Kidney epithelial cell (primary cell): ENCODE results near the gene ST8SIA4. TPM values are rescaled to one million over a fixed set of nuclear protein-coding genes. Genes with fewer than 3 reads are reported as not detected.

Experiments
- DNase-seq: peaks from one replicate; pipeline ENCODE4 v3.0.0-alpha.2; 2010; ENCODE audit warnings: low read depth
- H3K27me3 ChIP-seq: 2 replicates; pipeline ENCODE4 v1.6.0; 2011; ENCODE audit warnings: low read length; ENCODE audit not compliant: control insufficient read depth, insufficient read depth
- H3K36me3 ChIP-seq: 2 replicates; pipeline ENCODE4 v1.5.1; 2011; ENCODE audit warnings: low read length; ENCODE audit not compliant: control insufficient read depth, insufficient read depth
- H3K4me3 ChIP-seq: 2 replicates; pipeline ENCODE4 v1.5.1; 2011; ENCODE audit warnings: low read depth, mild to moderate bottlenecking, control low read depth, low read length
- CTCF ChIP-seq: IDR thresholded peaks from 2 replicates; pipeline ENCODE4 v1.5.1; 2011; ENCODE audit warnings: mild to moderate bottlenecking, moderate library complexity, low read length, control low read depth, inconsistent platforms; ENCODE audit not compliant: insufficient read depth, poor library complexity, severe bottlenecking
- total RNA-seq: library from RNA; depleted of rRNA; stranded (reverse); fragments of >200 nt; gene quantifications from 2 replicates; pipeline ENCODE4 v1.2.3, GENCODE V29; 2015

The ST8SIA4 gene
- total RNA-seq, 1 donor from 2014 or later: 2.3 TPM

GRCh38 chr5:100861148-100861547 is 41.9 kb downstream of the ST8SIA4 start:
- DNase-seq: no peak
- TF ChIP-seq CTCF: no peak
- Histone ChIP-seq H3K36me3 (no peaks in the 10 kb centered on the region), H3K4me3 (no peak overlapping the region), H3K27me3 (no peaks in the 10 kb centered on the region)

- DNase-seq: no peak
- Histone ChIP-seq H3K36me3 (no peaks in the 10 kb centered on the region), H3K4me3 (no peak overlapping the region), H3K27me3 (no peaks in the 10 kb centered on the region)
- TF ChIP-seq CTCF: no peak
Observed at GRCh38 chr5:100860407-100860806, 42.7 kb downstream of the ST8SIA4 start.

DNA sequence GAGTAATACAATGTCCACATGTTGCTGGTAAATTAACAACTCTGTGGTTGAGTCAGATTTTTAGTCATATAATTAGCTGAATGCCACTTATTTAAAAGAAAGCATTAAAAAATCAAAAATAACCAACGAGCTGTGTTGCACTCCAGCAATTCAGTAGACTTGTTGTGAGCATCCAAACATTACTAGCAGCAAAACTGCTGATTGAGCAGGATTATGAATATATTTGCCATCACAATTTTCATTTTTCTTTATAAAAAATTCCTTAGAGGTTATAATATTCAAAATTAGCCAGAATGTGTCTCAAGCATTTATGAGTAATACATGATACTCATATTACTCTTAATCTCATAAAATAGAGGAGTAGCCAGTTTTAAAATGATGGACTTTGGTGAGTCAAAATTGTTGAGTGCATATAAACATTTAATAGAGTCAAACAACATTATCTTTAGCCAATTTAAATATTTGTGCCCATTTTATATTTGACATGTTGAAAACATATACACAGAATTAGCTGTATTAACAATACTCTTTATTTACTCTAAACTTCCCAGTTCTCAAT is 44.0 kb downstream of the ST8SIA4 start:
- DNase-seq: no peak
- TF ChIP-seq CTCF: no peak

DNA sequence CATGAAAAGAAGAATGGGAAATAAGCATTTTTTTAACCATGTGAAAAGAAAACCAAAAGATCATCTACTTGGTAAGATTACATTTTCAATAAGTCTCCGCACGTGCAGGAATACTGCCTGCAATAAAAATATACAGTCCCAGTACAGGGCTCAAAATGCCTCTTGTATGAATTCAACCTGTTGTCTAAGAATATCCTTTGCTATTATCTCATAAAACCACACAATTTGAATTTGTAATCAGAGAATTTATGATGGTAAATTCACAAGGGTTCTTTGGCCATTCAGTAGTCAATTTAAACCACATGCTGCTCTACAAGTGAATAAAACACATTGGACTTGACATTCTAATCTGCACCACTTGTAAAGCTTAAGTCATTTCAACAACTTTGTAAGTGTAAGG is 46.6 kb downstream of the ST8SIA4 start:
- TF ChIP-seq CTCF: no peak
- no peak overlapping the region for H3K4me3 ChIP-seq
- no peak for DNase-seq
- no peaks in the 10 kb centered on the region for H3K36me3 ChIP-seq
- H3K27me3 ChIP-seq: no peaks in the 10 kb centered on the region

More for the DNA sequence above, 44.0 kb downstream of the ST8SIA4 start:
- Histone ChIP-seq H3K36me3 (no peaks in the 10 kb centered on the region), H3K4me3 (no peak overlapping the region), H3K27me3 (no peaks in the 10 kb centered on the region)

GRCh38 chr5:100855937-100856430 is 47.1 kb downstream of the ST8SIA4 start:
- no peak for TF ChIP-seq CTCF
- Histone ChIP-seq H3K36me3 (no peaks in the 10 kb centered on the region), H3K27me3 (no peaks in the 10 kb centered on the region), H3K4me3 (no peak overlapping the region)
- DNase-seq: no peak

GRCh38 chr5:100855295-100855694 is 47.8 kb downstream of the ST8SIA4 start:
- no peak for DNase-seq
- TF ChIP-seq CTCF: no peak
- no peaks in the 10 kb centered on the region for H3K27me3 ChIP-seq
- no peak overlapping the region for H3K4me3 ChIP-seq
- H3K36me3 ChIP-seq: no peaks in the 10 kb centered on the region
